NB4 (cell line): Measurements from ENCODE around the gene CDIPT.
A peak's percentile ranks its signal among the peaks of the same experiment; 100 is the strongest.

Source experiments
- DNase-seq: peaks from one replicate; pipeline ENCODE4 v3.0.0; 2010; ENCODE audit warnings: low read depth
- H3K4me3 ChIP-seq: one replicate; pipeline ENCODE4 v1.5.1; 2011; ENCODE audit warnings: mild to moderate bottlenecking, low read depth, low read length, moderate library complexity
- CTCF ChIP-seq: IDR thresholded peaks from one replicate; pipeline ENCODE4 v1.5.1; 2012; ENCODE audit warnings: low read depth, low read length
- MAX ChIP-seq: IDR thresholded peaks from 2 replicates; pipeline ENCODE4 v1.6.1; 2011; ENCODE audit warnings: low read depth, low read length
- MYC ChIP-seq: IDR thresholded peaks from 2 replicates; pipeline ENCODE4 v1.6.1; 2011; ENCODE audit warnings: low read depth, low read length
- POLR2A ChIP-seq: IDR thresholded peaks from 2 replicates; pipeline ENCODE4 v1.6.1; 2011; ENCODE audit warnings: mild to moderate bottlenecking; ENCODE audit not compliant: insufficient read length; ENCODE audit errors: extremely low read depth

CDIPT gene

GRCh38 chr16:29878172-29878571, 15.1 kb upstream of the CDIPT start:
- no peak for TF ChIP-seq MYC
- TF ChIP-seq POLR2A = no peak
- no peak for TF ChIP-seq MAX
- no peak for TF ChIP-seq CTCF
- no peak for DNase-seq
- no peak overlapping the region for H3K4me3 ChIP-seq

- DNase-seq = peak; percentile 70
- TF ChIP-seq POLR2A = no peak
- TF ChIP-seq CTCF = no peak
- no peak for TF ChIP-seq MAX
- TF ChIP-seq MYC = no peak
- H3K4me3 ChIP-seq = no peak overlapping the region
Observed at GRCh38 chr16:29877266-29877961, 14.4 kb upstream of the CDIPT start.

GRCh38 chr16:29876594-29877249, 13.7 kb upstream of the CDIPT start:
- DNase-seq = no peak
- H3K4me3 ChIP-seq = no peak overlapping the region
- TF ChIP-seq POLR2A (no peak), CTCF (no peak), MAX (no peak), MYC (no peak)

- no peak overlapping the region for H3K4me3 ChIP-seq
- no peak for TF ChIP-seq CTCF
- no peak for TF ChIP-seq MYC
- TF ChIP-seq POLR2A = no peak
- no peak for TF ChIP-seq MAX
- DNase-seq = no peak
Observed at GRCh38 chr16:29876217-29876593, 13.2 kb upstream of the CDIPT start.

GRCh38 chr16:29875206-29875605, 12.2 kb upstream of the CDIPT start:
- DNase-seq = no peak
- TF ChIP-seq POLR2A = no peak
- no peak for TF ChIP-seq MAX
- TF ChIP-seq CTCF = no peak
- TF ChIP-seq MYC = no peak
- H3K4me3 ChIP-seq = no peak overlapping the region
